Stimulated activated CD4-positive, alpha-beta T cell treated with anti-CD3 and anti-CD28 coated beads, Interleukin-15, amount 100 ng/mL, for 48 hours (primary cell): ENCODE data around the gene PITPNM3.

Experiments used
- DNase-seq, 2 donors: peaks; one replicate each; pipeline ENCODE4 v3.0.0-alpha.2; 2020; ENCODE audit warnings: low read depth in 2 of 2

The PITPNM3 gene

DNA sequence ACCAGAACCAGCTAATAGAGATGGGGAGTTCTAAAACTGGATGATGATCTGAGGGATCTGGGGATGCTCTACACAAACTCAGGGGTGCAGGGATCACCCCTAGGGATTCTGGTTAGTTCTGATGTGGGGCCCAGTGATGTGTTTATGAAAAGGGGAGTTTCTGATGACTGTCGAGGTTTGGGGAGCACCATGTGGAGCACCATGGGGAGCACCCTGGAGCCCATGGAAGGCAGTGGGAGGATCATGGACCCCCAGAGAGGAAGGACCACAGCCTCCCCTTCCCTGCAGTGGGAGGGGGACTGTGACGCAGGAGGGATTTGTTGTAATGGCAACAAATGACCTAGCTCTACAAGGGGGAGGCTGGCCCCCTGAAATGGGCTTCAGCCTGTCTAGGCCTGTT is 93.7 kb downstream of the PITPNM3 start:
- DNase-seq = no peak

- peak in 1 of 2 donors; percentile 8 for DNase-seq
These were observed 94.4 kb downstream of the PITPNM3 start for GRCh38 chr17:6461792-6462524.

GRCh38 chr17:6461246-6461645 is 95.1 kb downstream of the PITPNM3 start:
- no peak for DNase-seq

GRCh38 chr17:6460531-6461161 is 95.7 kb downstream of the PITPNM3 start:
- no peak for DNase-seq

GRCh38 chr17:6458460-6458950 is 97.8 kb downstream of the PITPNM3 start:
- DNase-seq = no peak

DNA sequence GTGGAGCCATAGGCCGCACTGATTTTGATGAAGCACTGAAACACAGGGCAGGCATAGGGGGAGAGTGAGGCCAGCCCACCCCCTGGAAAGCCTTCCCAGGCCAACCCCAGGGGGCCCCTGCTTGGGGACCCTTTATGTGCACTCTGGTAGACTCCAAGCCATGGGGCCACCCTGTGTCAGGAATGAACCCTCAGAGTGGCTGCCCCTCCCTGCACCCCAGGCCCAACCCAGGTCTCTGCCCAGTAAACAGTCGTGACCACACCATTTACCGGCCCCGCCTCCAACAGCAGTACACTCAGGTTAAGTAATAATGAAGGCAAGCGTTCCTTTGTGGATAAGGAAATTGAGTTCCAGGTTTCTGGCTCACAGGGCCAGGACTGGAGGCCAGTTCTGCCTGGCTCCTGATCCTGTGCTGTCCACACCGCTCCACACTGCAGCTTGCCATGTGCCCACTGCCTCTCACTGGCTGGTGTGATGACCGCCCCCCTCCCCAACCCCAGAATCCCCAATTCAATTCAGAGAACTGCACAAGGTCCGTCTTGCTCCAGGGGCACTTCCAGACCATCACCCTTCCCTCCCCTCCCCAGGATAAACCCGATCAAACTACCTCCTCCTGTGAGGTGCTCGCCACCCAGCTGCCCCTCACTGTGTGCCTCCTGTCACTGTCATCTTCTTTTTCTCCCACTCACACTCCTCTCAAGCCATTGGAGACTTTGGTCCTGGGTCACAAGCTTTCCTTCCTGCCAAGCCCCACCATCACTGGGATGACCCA is 98.5 kb downstream of the PITPNM3 start:
- no peak for DNase-seq

GRCh38 chr17:6456914-6457687 is 99.3 kb downstream of the PITPNM3 start:
- no peak for DNase-seq

DNA sequence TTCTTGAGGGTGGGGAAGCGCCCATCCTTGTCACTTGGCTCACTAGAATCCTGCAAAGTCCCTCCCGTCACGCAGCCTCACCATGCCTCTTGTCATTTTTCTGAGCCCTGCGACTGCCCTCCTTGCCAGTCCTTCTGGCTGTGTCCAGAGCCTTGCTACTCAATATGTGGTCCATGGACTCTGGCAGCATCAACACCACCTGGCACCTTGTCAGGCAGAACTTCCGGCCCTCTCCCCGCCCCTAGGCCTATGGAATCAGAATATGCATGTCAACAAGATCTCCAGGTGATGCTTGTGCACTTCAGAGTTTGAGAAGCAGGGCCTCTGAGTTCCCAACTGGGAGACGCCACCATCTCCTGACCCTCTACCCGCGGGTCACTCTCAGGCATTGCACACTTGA is 100.0 kb downstream of the PITPNM3 start:
- DNase-seq = no peak

- no peak for DNase-seq
These were observed 101.0 kb downstream of the PITPNM3 start for GRCh38 chr17:6455321-6455705.

DNA sequence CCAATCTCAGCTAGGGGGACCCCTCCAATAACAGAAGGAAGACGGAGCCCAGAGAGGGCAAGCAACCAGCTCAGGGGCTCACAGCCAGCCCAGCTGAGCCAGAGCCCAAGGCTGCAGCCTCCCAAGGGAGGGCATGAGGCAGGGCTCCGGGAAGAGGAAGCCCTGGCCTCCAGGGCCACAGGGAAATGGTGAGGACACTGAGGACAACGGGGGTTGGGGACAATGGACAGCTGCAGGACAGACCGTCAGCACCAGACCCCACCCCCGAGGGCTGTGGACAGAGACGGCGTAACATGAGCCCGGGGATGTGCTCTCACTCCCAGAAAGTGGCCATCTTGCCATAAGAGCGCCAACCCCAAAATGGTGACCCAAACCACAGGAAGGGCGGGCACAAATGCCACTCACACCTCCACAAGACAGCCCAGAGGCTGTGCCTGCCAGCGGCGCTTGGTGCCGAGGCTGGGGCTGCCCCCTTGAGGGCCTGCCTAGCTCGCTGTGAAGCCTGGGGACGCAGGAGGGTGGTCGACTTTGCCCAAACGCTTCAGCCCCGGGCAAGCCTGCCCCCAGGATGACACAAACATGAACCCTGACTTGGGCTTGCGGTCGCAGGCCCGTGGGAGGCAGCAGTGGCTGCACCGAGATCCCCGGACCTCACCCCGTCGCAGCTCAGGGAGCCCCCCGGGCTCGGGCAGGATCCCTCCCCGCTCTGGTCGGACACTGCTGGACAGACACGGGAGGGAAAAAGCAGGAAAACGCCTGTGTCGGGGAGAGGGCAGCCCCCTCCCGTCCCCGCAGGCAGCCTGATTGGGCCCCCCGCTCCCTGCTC is 101.6 kb downstream of the PITPNM3 start:
- no peak for DNase-seq

DNA sequence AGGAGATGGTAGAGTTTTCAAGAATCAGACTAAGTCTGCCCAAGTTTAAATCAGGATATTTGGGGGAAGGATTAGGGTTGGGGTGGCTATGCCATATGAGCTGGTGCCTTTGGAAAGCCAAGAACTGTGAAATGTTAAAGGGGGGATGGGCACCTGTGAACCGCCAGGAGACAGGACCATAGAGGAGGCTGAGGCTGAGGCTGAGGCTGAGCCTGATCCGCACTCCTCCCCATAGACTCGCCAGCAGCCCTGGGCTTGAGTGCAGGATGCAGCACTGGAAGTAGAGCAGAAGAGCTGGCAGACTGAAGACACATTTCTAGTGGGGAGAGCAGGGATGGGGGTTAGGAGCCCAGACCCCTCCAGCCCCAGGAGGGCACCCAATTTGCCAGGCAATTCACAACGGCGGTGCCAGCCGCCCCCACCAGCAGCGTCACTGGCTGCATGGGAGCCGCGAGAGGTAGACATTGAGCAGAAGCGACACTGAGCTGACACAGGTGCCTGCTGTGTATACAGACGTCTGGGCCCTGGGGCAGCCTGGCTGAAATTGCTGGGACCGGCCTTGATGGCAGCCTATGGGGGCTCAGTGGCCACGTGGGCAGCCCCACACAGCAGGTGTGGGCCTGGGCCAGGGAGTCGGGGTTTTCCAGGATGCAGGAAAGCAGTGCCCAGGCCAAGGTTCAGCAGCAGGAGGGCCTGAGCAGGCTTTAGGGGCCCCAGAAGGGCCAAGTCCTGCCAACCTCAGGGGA is 102.9 kb downstream of the PITPNM3 start:
- no peak for DNase-seq

DNA sequence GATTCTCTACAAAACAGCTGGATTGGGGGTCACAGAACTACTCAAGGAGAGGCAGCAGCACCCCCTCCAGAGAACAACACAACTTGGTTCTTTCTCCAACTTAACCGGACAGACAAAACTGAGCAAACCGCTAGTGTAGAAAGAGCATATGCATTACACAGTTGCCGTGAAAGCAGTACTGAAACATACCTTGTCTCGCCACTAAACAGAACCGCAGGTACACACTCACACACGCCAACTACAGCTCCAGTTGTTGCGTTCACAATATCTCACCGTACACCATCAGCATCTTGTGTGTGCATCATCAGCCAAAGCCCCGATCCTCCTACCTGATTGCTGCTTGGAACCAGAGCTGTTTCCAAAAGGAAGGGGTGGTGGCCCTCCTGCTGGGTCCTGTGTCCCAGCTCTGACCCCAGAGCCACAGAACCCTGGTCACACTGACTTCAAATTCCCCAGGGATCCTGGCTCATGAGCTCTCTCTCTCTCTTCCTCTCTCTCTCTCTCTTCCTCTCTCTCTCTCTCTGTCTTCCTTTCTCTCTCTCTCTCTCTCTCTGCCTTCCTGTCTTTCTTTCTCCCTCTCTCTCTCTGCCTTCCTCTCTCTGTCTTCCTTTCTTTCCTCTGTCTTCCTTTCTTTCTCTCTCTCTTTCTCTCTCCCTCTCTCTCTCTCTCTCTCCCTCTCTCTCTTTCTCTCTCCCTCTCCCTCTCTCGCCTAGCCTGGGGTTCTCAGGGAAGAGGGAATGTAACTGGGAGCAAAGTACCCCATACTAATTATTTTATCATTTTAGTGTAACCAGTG is 103.7 kb downstream of the PITPNM3 start:
- no peak for DNase-seq

DNA sequence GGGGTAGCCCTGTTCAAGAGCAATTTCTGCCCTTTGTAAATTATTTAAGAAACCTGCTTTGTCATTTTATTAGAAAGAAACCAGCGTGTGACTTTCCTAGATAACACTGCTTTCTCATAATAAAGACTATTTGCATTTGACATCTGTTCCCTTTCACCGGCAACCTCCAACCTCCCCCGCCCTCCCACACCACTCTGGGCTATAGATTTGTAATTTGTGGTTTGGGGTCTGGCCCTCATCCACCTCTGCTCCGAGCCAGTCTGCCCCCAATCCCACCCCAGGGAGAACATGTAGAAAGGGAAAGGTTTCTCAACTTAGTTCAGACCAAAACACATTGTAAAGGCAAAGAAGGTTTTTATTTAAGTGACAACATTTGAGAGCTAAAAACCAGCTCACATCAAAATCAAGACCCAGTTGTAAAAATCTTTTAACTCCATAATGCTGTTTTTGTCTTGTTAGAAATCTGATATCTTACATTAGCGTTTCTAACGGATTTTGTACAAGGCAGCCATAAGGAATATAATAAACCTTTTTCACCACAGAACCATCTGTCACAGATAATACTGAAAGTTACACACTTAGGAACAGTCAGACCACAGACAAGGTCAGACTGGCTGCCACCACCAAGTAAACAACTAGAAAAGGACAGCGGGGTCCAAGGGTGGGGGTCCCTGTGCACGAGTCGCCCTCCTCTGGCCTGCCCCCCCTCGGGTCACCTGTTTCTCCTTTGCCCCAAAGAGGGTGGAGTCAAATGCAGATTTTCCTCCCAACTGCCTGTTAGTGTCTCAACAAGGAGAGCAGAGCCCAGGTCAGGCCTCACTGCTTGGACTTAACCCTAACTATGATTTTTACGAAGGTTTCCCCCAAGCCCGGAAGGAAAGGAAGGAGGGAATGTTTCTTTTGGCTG is 105.2 kb downstream of the PITPNM3 start:
- no peak for DNase-seq

GRCh38 chr17:6449307-6449706 is 107.0 kb downstream of the PITPNM3 start:
- DNase-seq = no peak

- DNase-seq = no peak
These were observed 107.9 kb downstream of the PITPNM3 start for GRCh38 chr17:6448473-6448872.

DNA sequence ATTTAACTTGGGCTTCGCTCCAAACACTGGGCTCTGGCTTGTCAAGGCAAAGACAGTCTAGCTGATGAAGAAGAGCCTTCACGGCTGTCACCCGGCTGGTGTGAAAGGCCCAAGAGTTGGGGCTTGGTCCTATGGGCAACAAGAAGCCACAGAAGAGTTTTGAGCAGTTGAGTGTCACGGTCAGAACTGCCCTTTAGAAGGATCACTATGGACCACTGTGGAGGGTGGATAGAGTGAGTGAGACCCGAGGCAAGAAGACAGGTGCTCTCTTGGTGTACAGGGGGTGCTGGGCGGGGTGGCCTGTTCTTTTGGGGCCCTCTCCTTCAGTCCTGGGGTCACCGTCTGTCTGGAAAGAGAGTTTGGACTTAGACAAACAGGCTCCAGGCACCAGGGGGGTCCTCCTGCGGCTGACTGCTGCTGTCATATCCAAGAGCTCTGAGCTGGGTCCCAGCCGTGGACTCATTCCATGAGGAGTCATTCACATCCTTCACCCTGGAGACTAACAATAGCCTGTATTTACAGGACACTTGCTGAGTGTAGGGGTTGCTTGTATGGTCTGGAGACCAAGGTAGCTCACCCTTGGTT is 109.7 kb downstream of the PITPNM3 start:
- no peak for DNase-seq

DNA sequence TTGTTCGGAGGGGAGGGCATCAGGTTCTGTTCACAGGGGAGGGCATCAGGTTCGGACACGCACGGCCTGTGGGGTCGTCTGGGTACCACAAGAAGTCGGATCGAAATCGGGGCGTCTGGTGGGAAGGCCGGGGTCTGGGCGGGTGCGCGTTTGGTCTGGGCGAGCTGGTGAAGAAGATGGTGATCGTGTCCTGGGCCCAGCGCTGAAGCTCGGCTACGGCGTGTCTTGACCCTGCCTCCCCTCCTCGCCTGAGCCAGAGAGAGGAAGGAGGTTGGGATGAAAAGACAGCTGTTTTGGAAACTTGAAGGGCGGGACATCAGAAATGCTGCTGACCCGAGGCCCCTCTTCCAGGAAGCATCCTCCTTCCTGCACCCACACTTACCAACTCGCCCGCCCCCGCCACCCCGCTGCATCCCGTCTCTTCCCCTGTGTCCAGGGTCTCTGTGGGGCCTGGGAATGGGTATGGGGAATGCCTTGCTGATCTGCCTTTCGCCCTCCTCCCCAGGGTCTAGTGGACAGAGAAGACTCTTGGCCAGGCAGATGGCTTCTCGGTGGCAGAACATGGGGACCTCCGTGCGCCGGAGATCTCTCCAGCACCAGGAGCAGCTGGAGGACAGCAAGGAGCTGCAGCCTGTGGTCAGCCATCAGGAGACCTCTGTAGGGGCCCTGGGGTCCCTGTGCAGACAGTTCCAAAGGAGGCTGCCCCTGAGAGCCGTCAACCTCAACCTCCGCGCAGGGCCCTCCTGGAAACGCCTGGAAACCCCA is 111.6 kb downstream of the PITPNM3 start:
- no peak for DNase-seq
